GM18526 (cell line): Measurements from ENCODE around the gene SLC22A8.

ENCODE experiments used
- POLR2A ChIP-seq: IDR thresholded peaks from 3 replicates; pipeline ENCODE4 v1.6.1; 2011; ENCODE audit not compliant: insufficient read length; ENCODE audit errors: extremely low read depth

The SLC22A8 gene

GRCh38 chr11:63001456-63001855 lies 14.2 kb downstream of the SLC22A8 start:
- no peak for TF ChIP-seq POLR2A

GRCh38 chr11:62999649-63000048 lies 16.0 kb downstream of the SLC22A8 start:
- TF ChIP-seq POLR2A, result no peak

DNA sequence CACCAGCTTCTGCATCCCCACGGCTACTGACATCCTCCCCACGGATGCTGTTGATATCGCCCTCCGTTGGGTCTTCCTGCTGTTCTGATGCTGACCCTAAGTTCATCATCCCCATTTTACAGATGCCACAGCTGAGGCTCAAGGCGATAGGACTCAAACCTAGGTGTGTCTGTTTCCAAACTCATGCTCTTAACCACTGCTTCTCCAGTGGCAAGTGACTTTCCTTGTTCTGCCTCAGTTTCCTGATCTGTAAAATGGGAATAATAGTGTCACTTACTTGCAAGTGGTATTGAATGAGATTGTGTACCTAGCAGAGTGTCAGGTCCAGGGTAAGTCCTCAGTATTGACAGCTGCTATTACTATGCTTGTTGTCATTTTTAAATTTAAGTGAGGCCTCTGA lies 16.5 kb downstream of the SLC22A8 start:
- TF ChIP-seq POLR2A, result no peak

GRCh38 chr11:62996271-62996670 lies 19.4 kb downstream of the SLC22A8 start:
- no peak for TF ChIP-seq POLR2A

GRCh38 chr11:62994775-62995174 lies 20.9 kb downstream of the SLC22A8 start:
- TF ChIP-seq POLR2A, result no peak

DNA sequence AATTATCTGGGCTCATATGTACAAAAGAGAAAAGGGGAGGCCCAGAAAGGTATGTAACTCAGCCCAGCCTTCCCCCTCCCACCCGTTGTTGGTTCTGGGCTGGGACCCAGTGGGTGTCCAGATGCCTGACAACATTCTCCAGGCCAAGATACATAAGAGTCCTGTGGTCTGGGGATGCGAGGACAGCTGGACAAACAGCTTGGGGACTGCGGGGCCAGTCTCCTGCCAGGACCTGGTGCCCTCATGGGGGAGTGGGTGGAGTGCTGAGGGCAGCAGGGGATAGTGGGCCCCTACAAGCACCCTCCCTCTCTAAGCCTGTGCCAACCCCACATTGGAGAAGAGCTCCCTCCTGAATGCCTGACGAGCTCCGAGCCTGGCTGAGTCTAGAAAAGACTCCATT lies 27.4 kb downstream of the SLC22A8 start:
- no peak for TF ChIP-seq POLR2A

DNA sequence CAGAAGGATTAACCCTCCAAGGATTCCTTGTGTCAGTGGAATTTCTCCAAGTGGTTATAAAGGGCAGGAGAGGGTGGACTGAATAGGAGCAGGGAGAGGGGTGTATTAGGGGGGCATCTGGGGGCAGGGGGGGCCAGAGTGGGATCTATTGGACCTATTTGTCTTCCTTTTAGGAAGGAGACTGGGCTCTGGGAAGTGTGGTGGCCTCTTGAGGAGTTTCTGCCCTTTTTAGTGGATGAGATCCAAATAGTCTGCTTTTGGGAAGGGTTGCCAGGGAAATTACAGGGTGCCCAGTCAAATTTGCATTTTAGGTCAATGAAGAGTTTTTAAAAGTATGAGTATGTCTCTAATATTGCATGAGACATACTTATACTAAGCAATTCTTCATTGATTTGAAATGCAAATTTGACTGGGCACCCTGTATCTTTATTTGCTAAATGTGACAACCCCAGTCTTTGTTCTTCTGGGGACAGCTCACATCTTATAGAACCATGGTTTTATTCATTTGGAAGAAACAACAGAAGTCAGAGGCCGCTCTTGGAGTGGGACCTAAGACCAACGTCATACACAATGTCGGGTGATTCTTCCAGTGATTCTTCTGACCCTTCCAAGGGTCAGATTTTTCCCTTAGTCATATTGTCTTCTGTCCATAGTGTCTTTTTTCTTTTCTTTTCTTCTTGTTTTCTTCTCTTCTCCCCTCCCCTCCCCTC lies 30.4 kb downstream of the SLC22A8 start:
- no peak for TF ChIP-seq POLR2A

DNA sequence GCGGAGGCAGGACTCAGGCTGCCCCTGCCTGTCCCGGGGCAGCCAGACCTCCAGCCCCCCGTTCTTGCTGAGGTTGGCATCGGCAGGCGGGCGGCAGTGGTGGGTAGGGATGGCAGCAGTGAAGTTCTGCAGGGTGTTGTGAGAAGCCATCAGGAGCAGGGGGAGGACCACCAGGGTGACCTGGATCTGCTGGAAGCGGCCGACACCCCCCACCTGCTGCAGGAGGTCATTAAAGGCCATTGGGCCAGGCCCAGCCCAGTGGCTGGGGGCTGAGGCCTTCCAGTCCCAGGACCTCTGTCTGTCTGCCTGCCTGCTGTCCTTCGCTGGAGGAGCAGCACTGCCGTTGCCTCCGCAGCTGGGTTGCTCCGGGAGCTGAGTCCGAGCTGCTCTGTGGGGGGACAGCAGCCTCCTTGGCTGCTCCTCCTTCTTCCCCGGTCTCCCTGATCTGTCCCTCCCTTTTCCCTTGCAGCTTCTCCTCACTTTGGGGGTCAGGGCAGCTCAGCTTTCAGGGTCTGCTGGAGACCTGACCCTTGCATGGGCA lies 31.1 kb downstream of the SLC22A8 start, which contains the start of gene SLC22A6:
SLC22A6 (minus strand) TSS at position 517 of the 541 bp plus-strand sequence; CDS start at position 240, 277 bp downstream.
- no peak for TF ChIP-seq POLR2A

GRCh38 chr11:62983536-62984199 lies 32.0 kb downstream of the SLC22A8 start:
- TF ChIP-seq POLR2A, result no peak

DNA sequence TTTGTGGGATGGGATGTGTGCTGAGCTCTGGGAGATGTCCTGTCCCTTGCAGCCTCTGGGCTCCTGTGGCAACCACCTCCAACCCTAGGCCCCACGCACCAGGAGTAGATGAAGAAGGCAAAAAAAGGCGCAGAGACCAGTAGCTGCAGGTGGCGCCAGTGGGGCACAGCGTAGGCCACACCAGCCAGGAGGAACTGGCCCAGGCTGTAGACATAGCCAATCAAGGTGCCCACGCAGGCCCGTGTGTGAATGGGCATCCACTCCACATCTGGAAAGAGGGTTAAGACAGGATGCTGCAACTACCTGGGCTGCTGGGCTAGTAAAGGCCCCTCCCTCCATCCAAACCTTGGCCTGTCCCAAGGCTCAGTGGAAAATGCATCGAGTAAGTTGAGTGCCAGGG lies 33.9 kb downstream of the SLC22A8 start:
- no peak for TF ChIP-seq POLR2A

GRCh38 chr11:62980133-62980760 lies 35.4 kb downstream of the SLC22A8 start:
- no peak for TF ChIP-seq POLR2A

DNA sequence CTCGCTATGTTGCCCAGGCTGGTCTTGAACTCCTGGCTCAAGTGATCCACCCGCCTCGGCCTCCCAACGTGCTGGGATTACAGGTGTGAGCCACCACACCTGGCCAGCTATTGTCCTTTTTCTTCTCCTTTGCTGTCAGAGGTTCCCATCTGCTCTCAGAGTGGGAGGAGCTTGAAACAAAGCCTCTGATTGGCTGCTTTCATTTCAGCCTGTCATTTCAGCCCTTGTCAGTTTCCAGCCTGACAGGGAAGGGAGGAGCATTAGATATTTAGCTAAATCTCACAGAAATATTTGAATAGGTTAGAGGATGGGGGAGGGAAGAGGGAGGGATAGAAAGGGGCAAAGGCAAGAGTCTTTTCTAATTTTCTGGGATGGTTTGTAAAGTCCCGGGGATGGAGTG lies 39.5 kb downstream of the SLC22A8 start:
- no peak for TF ChIP-seq POLR2A

DNA sequence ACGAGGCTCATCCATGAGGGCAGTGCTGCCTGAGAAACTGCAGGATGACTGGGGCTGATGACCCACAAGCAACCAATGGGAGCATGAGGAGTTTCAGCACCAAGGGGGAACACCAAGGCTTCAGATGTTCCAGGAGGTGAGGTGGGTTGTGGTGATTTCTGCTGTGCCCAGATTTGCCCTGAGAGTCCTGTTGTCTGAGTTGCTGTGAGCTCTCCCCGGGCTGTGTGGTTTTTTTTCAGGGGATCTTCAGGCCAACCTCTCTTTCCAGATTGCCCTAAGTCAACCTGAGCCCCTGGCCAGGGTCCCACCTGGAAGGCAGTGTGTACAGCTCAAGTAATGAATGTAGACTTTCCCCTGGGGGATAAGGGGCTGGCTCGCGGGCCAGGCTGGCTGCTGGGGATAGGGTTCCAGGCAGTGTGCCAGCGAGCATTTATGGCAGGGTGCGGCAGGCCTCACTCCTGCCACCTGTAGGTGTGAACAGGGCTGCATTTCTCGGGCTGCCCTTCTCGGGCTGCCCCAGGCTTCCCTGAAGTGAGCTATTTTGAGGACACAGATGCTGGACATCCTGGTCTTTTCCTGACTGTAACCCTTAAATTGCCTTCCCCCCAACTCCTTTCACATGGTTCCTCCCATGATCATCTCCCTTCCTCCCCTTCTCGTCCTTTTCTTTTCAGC lies 40.7 kb downstream of the SLC22A8 start:
- TF ChIP-seq POLR2A, result no peak

DNA sequence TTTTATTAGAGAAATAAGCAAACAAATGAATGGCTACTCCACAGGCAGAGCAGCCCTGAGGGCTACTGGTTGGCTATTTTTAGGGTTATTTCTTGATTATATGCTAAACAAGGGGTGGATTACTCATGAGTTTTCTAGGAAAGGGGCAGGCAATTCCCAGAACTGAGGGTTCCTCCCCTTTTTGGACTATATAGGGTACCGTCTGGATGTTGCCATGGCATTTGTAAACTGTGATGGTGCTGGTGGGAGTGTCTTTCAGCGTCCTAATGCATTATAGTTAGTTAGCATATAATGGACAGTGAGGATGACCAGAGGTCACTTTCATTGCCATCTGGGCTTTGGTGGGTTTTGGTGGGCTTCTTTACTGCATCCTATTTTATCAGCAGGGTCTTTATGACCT lies 50.1 kb downstream of the SLC22A8 start:
- TF ChIP-seq POLR2A, result no peak

GRCh38 chr11:62962391-62962790 lies 53.2 kb downstream of the SLC22A8 start:
- TF ChIP-seq POLR2A, result no peak

- TF ChIP-seq POLR2A, result no peak
These were observed 54.5 kb downstream of the SLC22A8 start for GRCh38 chr11:62961017-62961570.
